ENCODE data around the gene TNFRSF14. TPM values are rescaled to one million over a fixed set of nuclear protein-coding genes. Genes with fewer than 3 reads are reported as not detected.
A peak's percentile ranks its signal among the peaks of the same experiment; 100 is the strongest.

The TNFRSF14 gene
- total and polyA plus RNA-seq, 9 of the 15 experiments (the other 6 are each of a cell fraction or from before 2014, with no cell fraction given), result 0.11 to 2.3 (median 0.68) TPM; not detected in 2

DNA sequence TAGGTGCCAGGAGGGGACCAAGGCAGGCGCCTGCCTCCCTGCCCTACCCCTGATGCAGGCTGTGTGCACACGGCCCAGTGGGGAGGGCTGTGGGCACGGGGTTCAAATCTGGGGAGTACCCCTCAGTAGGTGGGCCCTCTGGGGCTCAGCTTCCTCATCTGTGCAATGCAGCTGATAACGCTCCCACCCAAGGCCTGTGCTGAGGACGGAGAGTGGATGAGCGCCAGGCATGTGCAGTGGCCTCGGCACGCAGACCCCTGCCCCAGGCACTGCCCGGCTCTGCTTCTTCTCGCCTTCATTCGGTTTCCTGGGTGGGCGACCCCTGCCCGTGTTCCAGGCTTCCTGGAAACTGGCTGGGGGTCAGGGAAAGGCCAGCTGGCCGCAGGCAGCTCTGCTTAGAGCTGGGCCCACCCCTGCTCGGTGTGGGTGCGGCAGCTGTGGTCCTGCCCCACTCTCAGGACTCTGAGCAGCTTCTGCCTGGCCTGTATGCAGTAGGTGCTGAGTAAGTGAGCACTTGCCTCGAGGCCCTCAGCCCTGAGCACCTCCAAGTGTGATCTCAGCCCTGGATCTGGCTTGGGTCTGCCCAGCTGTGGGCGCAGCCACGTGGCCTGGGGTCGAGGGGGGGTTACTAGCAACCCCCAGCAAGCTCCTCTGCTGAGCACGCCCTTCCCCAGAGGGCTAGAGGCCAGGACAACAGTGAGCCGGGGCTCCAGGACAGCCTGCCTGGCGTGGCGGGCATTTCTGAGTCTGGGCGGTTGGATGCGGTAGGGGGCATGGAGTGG, 11.9 kb upstream of the TNFRSF14 start (continued):
- no peak for TF ChIP-seq SP1 (CRISPR knock-in tag; IDR thresholded peaks at IDR 0.05)
- no peak for TF ChIP-seq ZNF354B (CRISPR knock-in tag; IDR thresholded peaks at IDR 0.05)
- TF ChIP-seq TEAD1 (CRISPR knock-in tag; IDR thresholded peaks at IDR 0.05), result no peak
- TF ChIP-seq, protein P1, sequence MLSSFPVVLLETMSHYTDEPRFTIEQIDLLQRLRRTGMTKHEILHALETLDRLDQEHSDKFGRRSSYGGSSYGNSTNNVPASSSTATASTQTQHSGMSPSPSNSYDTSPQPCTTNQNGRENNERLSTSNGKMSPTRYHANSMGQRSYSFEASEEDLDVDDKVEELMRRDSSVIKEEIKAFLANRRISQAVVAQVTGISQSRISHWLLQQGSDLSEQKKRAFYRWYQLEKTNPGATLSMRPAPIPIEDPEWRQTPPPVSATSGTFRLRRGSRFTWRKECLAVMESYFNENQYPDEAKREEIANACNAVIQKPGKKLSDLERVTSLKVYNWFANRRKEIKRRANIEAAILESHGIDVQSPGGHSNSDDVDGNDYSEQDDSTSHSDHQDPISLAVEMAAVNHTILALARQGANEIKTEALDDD (IDR thresholded peaks at IDR 0.05), result no peak
- TF ChIP-seq EP300 (IDR thresholded peaks at IDR 0.05; ENCODE audit: low read length), result no peak
- TF ChIP-seq ARID1B (IDR thresholded peaks at IDR 0.05), result peak; percentile 60
- TF ChIP-seq FOXA3 (CRISPR knock-in tag; conservative IDR thresholded peaks at IDR 0.05 in 1 of 2, IDR thresholded peaks at IDR 0.05 in 1 of 2), result no peak
- TF ChIP-seq PCBP1 (IDR thresholded peaks at IDR 0.05; ENCODE audit: low read depth, low read length, poor library complexity, severe bottlenecking), result no peak
- TF ChIP-seq ATF7 (IDR thresholded peaks at IDR 0.05), result no peak
- TF ChIP-seq NFYB (IDR thresholded peaks at IDR 0.05; ENCODE audit: extremely low read depth, insufficient read length), result no peak
- no peak for TF ChIP-seq ZNF12 (CRISPR knock-in tag; IDR thresholded peaks at IDR 0.05)
- no peak for TF ChIP-seq ZNF324 (CRISPR knock-in tag; IDR thresholded peaks at IDR 0.05)
- peak; percentile 98 for TF ChIP-seq ZKSCAN8 (CRISPR knock-in tag; IDR thresholded peaks at IDR 0.05)
- TF ChIP-seq OTX1 (CRISPR knock-in tag; IDR thresholded peaks at IDR 0.05), result no peak
- no peak for TF ChIP-seq DNMT1 (IDR thresholded peaks at IDR 0.05)
- TF ChIP-seq, protein P2, sequence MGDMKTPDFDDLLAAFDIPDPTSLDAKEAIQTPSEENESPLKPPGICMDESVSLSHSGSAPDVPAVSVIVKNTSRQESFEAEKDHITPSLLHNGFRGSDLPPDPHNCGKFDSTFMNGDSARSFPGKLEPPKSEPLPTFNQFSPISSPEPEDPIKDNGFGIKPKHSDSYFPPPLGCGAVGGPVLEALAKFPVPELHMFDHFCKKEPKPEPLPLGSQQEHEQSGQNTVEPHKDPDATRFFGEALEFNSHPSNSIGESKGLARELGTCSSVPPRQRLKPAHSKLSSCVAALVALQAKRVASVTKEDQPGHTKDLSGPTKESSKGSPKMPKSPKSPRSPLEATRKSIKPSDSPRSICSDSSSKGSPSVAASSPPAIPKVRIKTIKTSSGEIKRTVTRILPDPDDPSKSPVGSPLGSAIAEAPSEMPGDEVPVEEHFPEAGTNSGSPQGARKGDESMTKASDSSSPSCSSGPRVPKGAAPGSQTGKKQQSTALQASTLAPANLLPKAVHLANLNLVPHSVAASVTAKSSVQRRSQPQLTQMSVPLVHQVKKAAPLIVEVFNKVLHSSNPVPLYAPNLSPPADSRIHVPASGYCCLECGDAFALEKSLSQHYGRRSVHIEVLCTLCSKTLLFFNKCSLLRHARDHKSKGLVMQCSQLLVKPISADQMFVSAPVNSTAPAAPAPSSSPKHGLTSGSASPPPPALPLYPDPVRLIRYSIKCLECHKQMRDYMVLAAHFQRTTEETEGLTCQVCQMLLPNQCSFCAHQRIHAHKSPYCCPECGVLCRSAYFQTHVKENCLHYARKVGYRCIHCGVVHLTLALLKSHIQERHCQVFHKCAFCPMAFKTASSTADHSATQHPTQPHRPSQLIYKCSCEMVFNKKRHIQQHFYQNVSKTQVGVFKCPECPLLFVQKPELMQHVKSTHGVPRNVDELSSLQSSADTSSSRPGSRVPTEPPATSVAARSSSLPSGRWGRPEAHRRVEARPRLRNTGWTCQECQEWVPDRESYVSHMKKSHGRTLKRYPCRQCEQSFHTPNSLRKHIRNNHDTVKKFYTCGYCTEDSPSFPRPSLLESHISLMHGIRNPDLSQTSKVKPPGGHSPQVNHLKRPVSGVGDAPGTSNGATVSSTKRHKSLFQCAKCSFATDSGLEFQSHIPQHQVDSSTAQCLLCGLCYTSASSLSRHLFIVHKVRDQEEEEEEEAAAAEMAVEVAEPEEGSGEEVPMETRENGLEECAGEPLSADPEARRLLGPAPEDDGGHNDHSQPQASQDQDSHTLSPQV (IDR thresholded peaks at IDR 0.05), result peak; percentile 86; the same call in 1 of the 2 replicates
- TF ChIP-seq ZNF384 (IDR thresholded peaks at IDR 0.05; ENCODE audit: low read depth, low read length), result no peak
- no peak for TF ChIP-seq ARID2 (IDR thresholded peaks at IDR 0.05)
- TF ChIP-seq ZNF699 (CRISPR knock-in tag; IDR thresholded peaks at IDR 0.05; ENCODE audit: insufficient replicate concordance), result no peak
- TF ChIP-seq ETV1 (tag; conservative IDR thresholded peaks at IDR 0.05; ENCODE audit: low read depth), result no peak
- TF ChIP-seq HNRNPLL (IDR thresholded peaks at IDR 0.05; ENCODE audit: low read depth, low read length, poor library complexity, severe bottlenecking), result no peak
- TF ChIP-seq CHD4 (IDR thresholded peaks at IDR 0.05; ENCODE audit: insufficient read depth, insufficient replicate concordance, low read depth, low read length, poor library complexity, severe bottlenecking), result peak; percentile 74
- TF ChIP-seq FUS (optimal IDR thresholded peaks at IDR 0.05; ENCODE audit: low read depth, low read length), result no peak
